ENCODE measurements around the gene CUL1. TPM values are rescaled to one million over a fixed set of nuclear protein-coding genes. Genes with fewer than 3 reads are reported as not detected.
"Not testable (repeated sequence)": the region's sequence is repeated elsewhere in the genome, so short reads cannot be mapped to it uniquely, and the experiment has no call there.

Gene CUL1
- total and polyA plus RNA-seq, 12 donors = 14.0 to 53.4 (median 43.5) TPM

DNA sequence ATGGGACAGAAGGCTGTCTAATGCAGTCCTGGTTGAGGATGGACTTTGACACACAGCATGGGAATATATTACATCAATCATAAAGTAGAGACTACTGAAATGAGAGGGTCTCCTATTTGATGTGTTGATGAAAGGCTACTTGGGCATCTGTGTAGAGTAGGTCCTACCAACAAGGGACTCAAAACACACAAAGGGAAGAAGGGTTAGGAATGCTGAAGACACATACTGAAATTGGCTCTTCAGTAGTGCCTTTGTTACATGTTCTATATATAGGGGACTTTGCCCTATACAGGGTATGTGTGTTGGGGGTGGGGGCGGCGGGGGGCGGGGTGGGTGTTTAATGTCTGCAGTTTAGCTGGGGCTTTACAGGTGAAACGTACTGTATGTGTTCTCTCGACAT is 7.7 kb downstream of the CUL1 start:
- Histone ChIP-seq H3K4me3 (no peak overlapping the region), H3K4me1 (peaks cover 6 to 87% (median 68%) of the 10 kb centered on the region in 9 donors), H3K36me3 (no peaks in the 10 kb centered on the region), H3K27ac (no peak overlapping the region), H3K27me3 (no peaks in the 10 kb centered on the region), H3K9me3 (no peaks in the 10 kb centered on the region)
- intact Hi-C loops (cut with DNase I) = loop anchor here in 1 of 10 donors (10.0 kb wide), 1 partner anchor 258 kb away; no protein-coding TSS in a partner anchor
- DNase-seq = no peak
- 81 to 87% methylated on average over 5 of the region's 5 CpGs for WGBS, 2 donors
- no peak for TF ChIP-seq CTCF (IDR thresholded peaks at IDR 0.05)
- ATAC-seq = no peak

- 57 to 63% methylated on average over 7 of the region's 7 CpGs for WGBS, 2 donors
- Histone ChIP-seq H3K27me3 (no peaks in the 10 kb centered on the region), H3K4me1 (peaks cover 4 to 86% (median 65%) of the 10 kb centered on the region in 9 donors), H3K4me3 (no peak overlapping the region), H3K36me3 (no peaks in the 10 kb centered on the region), H3K9me3 (no peaks in the 10 kb centered on the region), H3K27ac (no peak overlapping the region)
- ATAC-seq = peak in 2 of 8 donors; percentile 42 to 56
- intact Hi-C loops (cut with DNase I) = loop anchor here in 1 of 10 donors (10.0 kb wide), 1 partner anchor 257 kb away; no protein-coding TSS in a partner anchor
- no peak for TF ChIP-seq CTCF (IDR thresholded peaks at IDR 0.05)
- DNase-seq = no peak
These were observed 9.6 kb downstream of the CUL1 start for GRCh38 chr7:148708026-148708885.

GRCh38 chr7:148709014-148709413 is 10.3 kb downstream of the CUL1 start:
- H3K4me1 ChIP-seq = peaks cover 4 to 86% (median 65%) of the 10 kb centered on the region in 9 donors
- DNase-seq = no peak
- TF ChIP-seq CTCF (IDR thresholded peaks at IDR 0.05) = no peak
- intact Hi-C loops (cut with DNase I) = loop anchor here in 1 of 10 donors (10.0 kb wide), 1 partner anchor 256 kb away; no protein-coding TSS in a partner anchor
- H3K9me3 ChIP-seq = no peaks in the 10 kb centered on the region
- H3K36me3 ChIP-seq = no peaks in the 10 kb centered on the region
- H3K27ac ChIP-seq = no peak overlapping the region
- H3K27me3 ChIP-seq = no peaks in the 10 kb centered on the region
- 77 to 82% methylated on average over 6 of the region's 6 CpGs for WGBS, 2 donors
- no peak overlapping the region for H3K4me3 ChIP-seq
- ATAC-seq = no peak

DNA sequence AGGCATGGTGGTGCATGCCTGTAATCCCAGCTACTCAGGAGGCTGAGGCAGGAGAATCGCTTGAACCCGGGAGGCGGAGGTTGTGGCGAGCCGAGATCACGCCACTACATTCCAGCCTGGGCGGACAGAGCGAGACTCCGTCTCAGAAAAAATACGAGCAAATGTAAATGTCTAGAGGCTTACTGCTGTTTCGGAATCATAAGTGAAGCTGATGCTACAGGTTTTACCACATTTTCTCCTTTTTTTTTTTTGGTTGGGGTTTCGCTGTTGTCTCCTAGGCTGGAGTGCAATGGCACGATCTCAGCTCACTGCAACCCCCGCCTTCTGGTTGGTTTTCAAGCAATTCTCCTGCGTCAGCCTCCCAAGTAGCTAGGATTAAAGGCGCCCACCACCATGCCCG is 11.7 kb downstream of the CUL1 start:
- H3K4me3 ChIP-seq; H3K27ac ChIP-seq; intact Hi-C loops (cut with DNase I); ATAC-seq; DNase-seq; H3K36me3 ChIP-seq; H3K9me3 ChIP-seq; H3K27me3 ChIP-seq: not testable (repeated sequence)
- 97 to 99% methylated on average over 17 of the region's 17 CpGs for WGBS, 2 donors
- peaks cover 0 to 86% (median 59%) of the 10 kb centered on the region in 9 donors for H3K4me1 ChIP-seq
